H9 (cell line): ENCODE results near the gene TBC1D8. TPM values are rescaled to one million over a fixed set of nuclear protein-coding genes. Genes with fewer than 3 reads are reported as not detected.

Experiments
- DNase-seq: peaks from one replicate; pipeline ENCODE4 v3.0.0-alpha.2; 2017
- H2AFZ ChIP-seq: one replicate; pipeline ENCODE4 v1.6.1; 2013; ENCODE audit warnings: mild to moderate bottlenecking, low read length, control low read depth, moderate library complexity
- H2AK5ac ChIP-seq: 2 replicates; pipeline ENCODE4 v1.6.1; 2013; ENCODE audit warnings: low read length, control low read depth, mixed read lengths; ENCODE audit not compliant: insufficient read length
- H2BK120ac ChIP-seq: one replicate; pipeline ENCODE4 v1.6.1; 2013; ENCODE audit warnings: low read depth, mild to moderate bottlenecking, low read length, control low read depth, inconsistent platforms; ENCODE audit not compliant: poor library complexity, severe bottlenecking
- H2BK12ac ChIP-seq: 2 replicates; pipeline ENCODE4 v1.6.1; 2013; ENCODE audit warnings: low read length, control low read depth, mixed read lengths, low read depth; ENCODE audit not compliant: insufficient read length
- H2BK15ac ChIP-seq: 2 replicates; pipeline ENCODE4 v1.6.1; 2013; ENCODE audit warnings: low read depth, low read length, control low read depth
- H2BK20ac ChIP-seq: one replicate; pipeline ENCODE4 v1.6.1; 2013; ENCODE audit warnings: low read depth, mild to moderate bottlenecking, low read length, control low read depth, inconsistent platforms; ENCODE audit not compliant: poor library complexity, severe bottlenecking
- H2BK5ac ChIP-seq: 2 replicates; pipeline ENCODE4 v1.6.1; 2013; ENCODE audit warnings: low read length, control low read depth, mixed read lengths; ENCODE audit not compliant: insufficient read length
- H3K14ac ChIP-seq: 2 replicates; pipeline ENCODE4 v1.6.1; 2013; ENCODE audit warnings: low read length, control low read depth; ENCODE audit not compliant: insufficient read depth
- H3K18ac ChIP-seq: 2 replicates; pipeline ENCODE4 v1.6.1; 2013; ENCODE audit warnings: low read depth, mild to moderate bottlenecking, mixed read lengths, low read length, control low read depth; ENCODE audit not compliant: insufficient read length
- H3K23ac ChIP-seq: 2 replicates; pipeline ENCODE4 v1.6.1; 2013; ENCODE audit warnings: low read length, control low read depth, mixed read lengths, low read depth; ENCODE audit not compliant: insufficient read length
- H3K23me2 ChIP-seq: 2 replicates; pipeline ENCODE4 v1.6.1; 2013; ENCODE audit warnings: low read depth, mild to moderate bottlenecking, mixed read lengths, low read length, control low read depth; ENCODE audit not compliant: insufficient read length, poor library complexity, severe bottlenecking
- H3K27ac ChIP-seq: 2 replicates; pipeline ENCODE4 v1.5.1; 2013; ENCODE audit warnings: low read length, control low read depth, mixed read lengths, low read depth; ENCODE audit not compliant: insufficient read length
- H3K27me3 ChIP-seq: 2 replicates; pipeline ENCODE4 v1.6.1; 2013; ENCODE audit warnings: low read length, control low read depth, inconsistent platforms; ENCODE audit not compliant: insufficient read depth
- H3K4ac ChIP-seq: 2 replicates; pipeline ENCODE4 v1.6.1; 2013; ENCODE audit warnings: low read depth, mild to moderate bottlenecking, control low read depth, inconsistent platforms, low read length, moderate library complexity
- H3K4me1 ChIP-seq: 2 replicates; pipeline ENCODE4 v1.6.1; 2013; ENCODE audit warnings: low read length, control low read depth, inconsistent platforms; ENCODE audit not compliant: insufficient read depth
- H3K4me2 ChIP-seq: 2 replicates; pipeline ENCODE4 v1.6.1; 2013; ENCODE audit warnings: low read length, control low read depth, mixed read lengths; ENCODE audit not compliant: insufficient read length, insufficient read depth
- H3K56ac ChIP-seq: 2 replicates; pipeline ENCODE4 v1.6.1; 2013; ENCODE audit warnings: low read depth, mild to moderate bottlenecking, mixed read lengths, low read length, control low read depth; ENCODE audit not compliant: insufficient read length
- H3K79me1 ChIP-seq: 2 replicates; pipeline ENCODE4 v1.6.1; 2013; ENCODE audit warnings: low read depth, mild to moderate bottlenecking, moderate library complexity, low read length, control low read depth, inconsistent platforms; ENCODE audit not compliant: insufficient read depth, poor library complexity, severe bottlenecking
- H3K79me2 ChIP-seq: 2 replicates; pipeline ENCODE4 v1.6.1; 2013; ENCODE audit warnings: low read length, control low read depth, inconsistent platforms; ENCODE audit not compliant: insufficient read depth
- H3K9ac ChIP-seq: 2 replicates; pipeline ENCODE4 v1.6.1; 2013; ENCODE audit warnings: low read length, control low read depth, mixed read lengths; ENCODE audit not compliant: insufficient read length; ENCODE audit errors: extremely low read depth
- H3K9me3 ChIP-seq: one replicate; pipeline ENCODE4 v1.6.1; 2013; ENCODE audit warnings: low read depth, low read length, inconsistent platforms; ENCODE audit not compliant: control insufficient read depth
- H3T11ph ChIP-seq: one replicate; pipeline ENCODE4 v1.6.1; 2013; ENCODE audit warnings: mild to moderate bottlenecking, low read length, control low read depth, inconsistent platforms
- H4K20me1 ChIP-seq: one replicate; pipeline ENCODE4 v1.6.1; 2013; ENCODE audit not compliant: control insufficient read depth, insufficient read length, insufficient read depth
- H4K5ac ChIP-seq: 2 replicates; pipeline ENCODE4 v1.6.1; 2013; ENCODE audit warnings: low read depth, mild to moderate bottlenecking, mixed read lengths, low read length, control low read depth; ENCODE audit not compliant: insufficient read length
- H4K8ac ChIP-seq: replicated peaks from 2 replicates; pipeline ENCODE4 v1.6.1; 2013; ENCODE audit warnings: low read length, control low read depth, mixed read lengths, low read depth; ENCODE audit not compliant: insufficient read length
- H4K91ac ChIP-seq: 2 replicates; pipeline ENCODE4 v1.6.1; 2013; ENCODE audit warnings: low read depth, mild to moderate bottlenecking, moderate library complexity, mixed read lengths, low read length, control low read depth; ENCODE audit not compliant: insufficient read length
- H3K27ac Mint-ChIP-seq, 3 experiments: 2 replicates in 2 of 3; 3 replicates in 1 of 3; pipeline ENCODE4 v1.8.0; 2020 to 2021; ENCODE audit warnings: mixed read lengths in 3 of 3, mild to moderate bottlenecking in 1 of 3, moderate library complexity in 1 of 3
- H3K27me3 Mint-ChIP-seq: 2 replicates; pipeline ENCODE4 v1.8.0; 2021; ENCODE audit warnings: low read depth, mild to moderate bottlenecking, moderate library complexity, mixed read lengths
- H3K36me3 Mint-ChIP-seq, 3 experiments: 2 replicates in 2 of 3; 3 replicates in 1 of 3; pipeline ENCODE4 v1.8.0; 2020 to 2021; ENCODE audit warnings: low read depth in 3 of 3, mixed read lengths in 3 of 3; ENCODE audit not compliant: insufficient read depth in 1 of 3
- H3K4me1 Mint-ChIP-seq, 2 experiments: 2 replicates each; pipeline ENCODE4 v1.8.0; 2020; ENCODE audit warnings: mixed read lengths in 2 of 2
- H3K4me3 Mint-ChIP-seq, 2 experiments: 2 replicates in 1 of 2; 3 replicates in 1 of 2; pipeline ENCODE4 v1.8.0; 2020 to 2021; ENCODE audit warnings: mild to moderate bottlenecking in 2 of 2, mixed read lengths in 2 of 2, moderate library complexity in 1 of 2
- H3K9me3 Mint-ChIP-seq, 2 experiments: 2 replicates in 1 of 2; 3 replicates in 1 of 2; pipeline ENCODE4 v1.8.0; 2020; ENCODE audit warnings: mild to moderate bottlenecking in 2 of 2, mixed read lengths in 2 of 2, moderate library complexity in 1 of 2
- WGBS: extraction: QIAGEN DNeasy Blood & Tissue Kit; methylation state at CpG from one replicate; pipeline ENCODE4 v1.1.7; 2013; ENCODE audit warnings: missing lambda C conversion rate, low lambda C conversion rate, mixed read lengths; ENCODE audit not compliant: insufficient read length; ENCODE audit errors: extremely low coverage; 5-methylcytosine and 5-hydroxymethylcytosine counted together
- total RNA-seq: library from RNA; stranded (reverse); gene quantifications from 2 replicates; pipeline ENCODE4 v1.2.1, GENCODE V29; 2021
- TF ChIP-seq, protein P1 (sequence below): fragments of 200-600 bp; sonication (generic); conservative IDR thresholded peaks from 3 replicates; pipeline ENCODE4 v1.8.0; 2021; ENCODE audit warnings: antibody characterized with exemption, mild to moderate bottlenecking

TBC1D8 gene
- total RNA-seq, 1 experiment from 2014 or later = 16.6 TPM

DNA sequence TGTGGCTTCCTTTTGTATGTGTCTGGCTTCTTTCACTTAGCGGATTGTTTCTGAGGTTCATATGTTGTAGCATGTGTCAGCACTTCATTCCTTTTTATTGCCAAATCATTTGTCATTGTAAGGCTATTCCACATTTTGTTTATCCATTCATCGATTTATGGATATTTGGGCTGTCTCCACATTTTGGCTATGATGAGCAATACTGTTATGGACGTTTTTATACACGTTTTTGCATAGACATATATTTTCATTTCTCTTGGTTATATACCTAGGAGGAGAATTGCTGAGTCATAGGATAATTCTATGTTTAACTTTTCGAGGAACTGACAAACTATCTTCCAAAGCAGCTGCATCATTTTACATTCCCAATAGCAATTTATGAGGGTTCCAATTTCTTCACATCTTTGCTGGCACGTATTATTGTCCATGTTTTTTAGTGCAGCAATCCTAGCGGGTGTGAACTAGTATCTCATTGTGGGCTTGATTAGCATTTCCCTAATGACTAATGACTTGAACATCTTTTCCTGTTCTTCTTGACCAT lies 48.1 kb upstream of the TBC1D8 start:
- WGBS = no CpG with 5 or more reads among the region's 7 CpGs
- no peak for DNase-seq
- Histone ChIP-seq H4K5ac (no peak overlapping the region), H2AFZ (no peak overlapping the region), H3K9me3 (no peaks in the 10 kb centered on the region), H2AK5ac (no peak overlapping the region), H3K18ac (no peak overlapping the region), H3K79me1 (no peaks in the 10 kb centered on the region), H3K4me1 (no peaks in the 10 kb centered on the region), H3K27me3 (no peaks in the 10 kb centered on the region), H2BK120ac (no peak overlapping the region), H3K23me2 (no peaks in the 10 kb centered on the region), H3K9ac (no peak overlapping the region), H3K4ac (no peak overlapping the region), H2BK5ac (no peak overlapping the region), H3K14ac (no peak overlapping the region), H3K27ac (no peak overlapping the region), H3K23ac (no peak overlapping the region), H4K20me1 (no peaks in the 10 kb centered on the region), H3K79me2 (no peaks in the 10 kb centered on the region), H3T11ph (no peak overlapping the region), H2BK12ac (no peak overlapping the region), H2BK20ac (no peak overlapping the region), H4K8ac (no peak overlapping the region), H4K91ac (no peak overlapping the region), H3K4me2 (no peak overlapping the region), H2BK15ac (no peak overlapping the region), H3K56ac (no peak overlapping the region)
- no peaks in the 10 kb centered on the region; the same call in none of the 2 replicates for H3K27me3 Mint-ChIP-seq
- no peak overlapping the region for H3K4me3 Mint-ChIP-seq
- no peaks in the 10 kb centered on the region for H3K36me3 Mint-ChIP-seq
- TF ChIP-seq, protein P1, sequence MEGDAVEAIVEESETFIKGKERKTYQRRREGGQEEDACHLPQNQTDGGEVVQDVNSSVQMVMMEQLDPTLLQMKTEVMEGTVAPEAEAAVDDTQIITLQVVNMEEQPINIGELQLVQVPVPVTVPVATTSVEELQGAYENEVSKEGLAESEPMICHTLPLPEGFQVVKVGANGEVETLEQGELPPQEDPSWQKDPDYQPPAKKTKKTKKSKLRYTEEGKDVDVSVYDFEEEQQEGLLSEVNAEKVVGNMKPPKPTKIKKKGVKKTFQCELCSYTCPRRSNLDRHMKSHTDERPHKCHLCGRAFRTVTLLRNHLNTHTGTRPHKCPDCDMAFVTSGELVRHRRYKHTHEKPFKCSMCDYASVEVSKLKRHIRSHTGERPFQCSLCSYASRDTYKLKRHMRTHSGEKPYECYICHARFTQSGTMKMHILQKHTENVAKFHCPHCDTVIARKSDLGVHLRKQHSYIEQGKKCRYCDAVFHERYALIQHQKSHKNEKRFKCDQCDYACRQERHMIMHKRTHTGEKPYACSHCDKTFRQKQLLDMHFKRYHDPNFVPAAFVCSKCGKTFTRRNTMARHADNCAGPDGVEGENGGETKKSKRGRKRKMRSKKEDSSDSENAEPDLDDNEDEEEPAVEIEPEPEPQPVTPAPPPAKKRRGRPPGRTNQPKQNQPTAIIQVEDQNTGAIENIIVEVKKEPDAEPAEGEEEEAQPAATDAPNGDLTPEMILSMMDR = no peak
- peaks cover 8 to 11% of the 10 kb centered on the region in 2 experiments; a peak in 2 of 4 replicates for H3K4me1 Mint-ChIP-seq
- H3K9me3 Mint-ChIP-seq = no peaks in the 10 kb centered on the region
- no peak overlapping the region for H3K27ac Mint-ChIP-seq
